Thyroid gland (tissue), 4 donors: ENCODE results near the gene RPL18. TPM values are rescaled to one million over a fixed set of nuclear protein-coding genes. Genes with fewer than 3 reads are reported as not detected.
A peak's percentile ranks its signal among the peaks of the same experiment; 100 is the strongest.

ENCODE experiments used
- DNase-seq, 2 donors: peaks; one replicate each; pipeline ENCODE4 v3.0.0-alpha.2; 2019
- H3K27ac ChIP-seq, 3 donors: fragments of 200-600 bp; sonication (generic); 1 replicate in 2 of 3; 2 replicates in 1 of 3; pipeline ENCODE4 v1.5.1; 2016 to 2019; ENCODE audit warnings: mild to moderate bottlenecking in 1 of 3, moderate library complexity in 1 of 3
- H3K27me3 ChIP-seq: fragments of 200-600 bp; sonication (generic); one replicate; pipeline ENCODE4 v1.5.1; 2019
- H3K36me3 ChIP-seq, 2 donors: fragments of 200-600 bp; sonication (generic); one replicate each; pipeline ENCODE4 v1.5.1; 2016 to 2019
- H3K4me1 ChIP-seq, 2 donors: fragments of 200-600 bp; sonication (generic); one replicate each; pipeline ENCODE4 v1.5.1; 2017 to 2019
- H3K4me3 ChIP-seq, 3 donors: fragments of 200-600 bp; sonication (generic); replicated peaks in 1 of 3; 1 replicate in 2 of 3; 2 replicates in 1 of 3; pipeline ENCODE4 v1.5.1; 2016; ENCODE audit warnings: mild to moderate bottlenecking in 1 of 3
- H3K9me3 ChIP-seq: fragments of 200-600 bp; sonication (generic); one replicate; pipeline ENCODE4 v1.5.1; 2017
- POLR2A ChIP-seq, 2 donors: fragments of 450-650 bp; IDR thresholded peaks; one replicate each; pipeline ENCODE4 v1.6.1; 2017; ENCODE audit warnings: antibody characterized with exemption in 2 of 2, mild to moderate bottlenecking in 2 of 2, moderate library complexity in 1 of 2
- WGBS, 2 donors: methylation state at CpG; one replicate each; pipeline ENCODE4 v1.1.5; 2017; 5-methylcytosine and 5-hydroxymethylcytosine counted together
- intact Hi-C: fragments of 100-400 bp; cut with DNase I; formaldehyde crosslinking; loops from one replicate; pipeline ENCODE4 v1.15.1; 2023
- total RNA-seq, 4 donors: library from RNA; depleted of rRNA; stranded (reverse); fragments of >200 nt; gene quantifications; one replicate each; pipeline ENCODE4 v1.2.3, GENCODE V29; 2016
- TF ChIP-seq, protein P1 (sequence below), 6 experiments: fragments of 200-600 bp in 3 of 6; fragments of 450-650 bp in 3 of 6; sonication (generic) in 3 of 6; IDR thresholded peaks; one replicate each; pipeline ENCODE4 v1.5.1; 2016 to 2019; ENCODE audit warnings: antibody characterized with exemption in 6 of 6, mild to moderate bottlenecking in 2 of 6, inconsistent platforms in 1 of 6, moderate library complexity in 1 of 6

Gene RPL18
- total RNA-seq, 4 donors from 2014 or later = 1,845 to 2,426 (median 1,951) TPM

DNA sequence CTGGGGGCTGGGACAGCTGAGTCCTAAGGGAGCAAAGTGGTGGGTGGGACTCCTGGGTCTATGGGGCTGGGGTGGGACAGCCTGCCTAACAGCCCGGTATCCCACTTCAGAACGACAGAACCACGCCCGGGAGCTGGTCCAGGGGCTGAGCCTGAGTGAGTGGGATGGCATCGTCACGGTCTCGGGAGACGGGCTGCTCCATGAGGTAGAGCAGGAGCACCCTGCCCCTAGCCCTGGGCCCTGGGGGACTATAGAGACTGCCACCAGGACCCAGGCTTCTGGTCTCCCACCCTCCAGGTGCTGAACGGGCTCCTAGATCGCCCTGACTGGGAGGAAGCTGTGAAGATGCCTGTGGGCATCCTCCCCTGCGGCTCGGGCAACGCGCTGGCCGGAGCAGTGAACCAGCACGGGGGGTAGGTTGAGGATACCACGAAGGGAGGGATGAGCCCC lies 8.9 kb upstream of the RPL18 start:
- WGBS, 2 donors = 85 to 94% methylated on average over 11 to 15 of the region's 17 CpGs
- peaks cover 4 to 5% of the 10 kb centered on the region in 2 donors for H3K36me3 ChIP-seq

DNA sequence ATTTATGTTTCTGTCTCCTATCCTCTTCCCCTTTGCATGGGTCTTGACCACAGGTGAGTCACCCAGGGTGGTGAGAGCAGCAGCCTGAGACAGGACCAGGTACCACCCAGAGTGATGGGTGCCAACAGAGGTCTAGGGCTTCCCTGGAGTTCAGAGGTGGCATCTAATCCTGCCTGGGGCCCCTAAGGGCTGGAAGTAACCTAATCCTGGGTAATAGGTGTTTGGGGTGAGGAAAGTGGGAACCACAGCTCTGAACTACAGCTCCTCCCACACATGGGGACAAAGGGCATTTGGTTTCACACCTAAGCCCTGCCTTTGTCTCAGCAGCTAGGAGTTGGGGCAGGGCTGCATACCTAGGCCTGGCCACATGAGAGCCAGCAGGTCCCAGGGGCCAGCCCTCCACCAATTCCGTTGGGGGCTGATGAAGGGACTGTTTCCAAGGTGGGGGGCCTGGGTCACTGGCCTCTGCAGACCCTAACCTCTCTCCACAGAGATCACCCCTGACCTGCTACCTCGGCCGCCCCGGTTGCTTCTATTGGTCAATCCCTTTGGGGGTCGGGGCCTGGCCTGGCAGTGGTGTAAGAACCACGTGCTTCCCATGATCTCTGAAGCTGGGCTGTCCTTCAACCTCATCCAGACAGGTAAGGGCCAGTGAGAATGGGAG lies 8.4 kb upstream of the RPL18 start:
- H3K27me3 ChIP-seq = no peaks in the 10 kb centered on the region
- H3K4me3 ChIP-seq = no peak overlapping the region
- H3K36me3 ChIP-seq = peaks cover 4 to 5% of the 10 kb centered on the region in 2 donors
- H3K27ac ChIP-seq = no peak overlapping the region
- intact Hi-C loops = no loop called here
- H3K4me1 ChIP-seq = peaks cover 13 to 31% of the 10 kb centered on the region in 2 donors
- TF ChIP-seq, protein P1, sequence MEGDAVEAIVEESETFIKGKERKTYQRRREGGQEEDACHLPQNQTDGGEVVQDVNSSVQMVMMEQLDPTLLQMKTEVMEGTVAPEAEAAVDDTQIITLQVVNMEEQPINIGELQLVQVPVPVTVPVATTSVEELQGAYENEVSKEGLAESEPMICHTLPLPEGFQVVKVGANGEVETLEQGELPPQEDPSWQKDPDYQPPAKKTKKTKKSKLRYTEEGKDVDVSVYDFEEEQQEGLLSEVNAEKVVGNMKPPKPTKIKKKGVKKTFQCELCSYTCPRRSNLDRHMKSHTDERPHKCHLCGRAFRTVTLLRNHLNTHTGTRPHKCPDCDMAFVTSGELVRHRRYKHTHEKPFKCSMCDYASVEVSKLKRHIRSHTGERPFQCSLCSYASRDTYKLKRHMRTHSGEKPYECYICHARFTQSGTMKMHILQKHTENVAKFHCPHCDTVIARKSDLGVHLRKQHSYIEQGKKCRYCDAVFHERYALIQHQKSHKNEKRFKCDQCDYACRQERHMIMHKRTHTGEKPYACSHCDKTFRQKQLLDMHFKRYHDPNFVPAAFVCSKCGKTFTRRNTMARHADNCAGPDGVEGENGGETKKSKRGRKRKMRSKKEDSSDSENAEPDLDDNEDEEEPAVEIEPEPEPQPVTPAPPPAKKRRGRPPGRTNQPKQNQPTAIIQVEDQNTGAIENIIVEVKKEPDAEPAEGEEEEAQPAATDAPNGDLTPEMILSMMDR (IDR thresholded peaks at IDR 0.05) = no peak
- TF ChIP-seq POLR2A (IDR thresholded peaks at IDR 0.05) = no peak
- H3K9me3 ChIP-seq = no peaks in the 10 kb centered on the region
- DNase-seq = no peak
- 61 to 88% methylated on average over 2 to 5 of the region's 6 CpGs for WGBS, 2 donors

More for the DNA sequence above, 8.9 kb upstream of the RPL18 start:
- H3K27ac ChIP-seq = no peak overlapping the region
- no peak for DNase-seq
- no peaks in the 10 kb centered on the region for H3K9me3 ChIP-seq
- TF ChIP-seq POLR2A (IDR thresholded peaks at IDR 0.05) = no peak
- TF ChIP-seq, protein P1 (IDR thresholded peaks at IDR 0.05) = no peak
- no peaks in the 10 kb centered on the region for H3K27me3 ChIP-seq
- peaks cover 18 to 36% of the 10 kb centered on the region in 2 donors for H3K4me1 ChIP-seq
- intact Hi-C loops = no loop called here
- no peak overlapping the region for H3K4me3 ChIP-seq

DNA sequence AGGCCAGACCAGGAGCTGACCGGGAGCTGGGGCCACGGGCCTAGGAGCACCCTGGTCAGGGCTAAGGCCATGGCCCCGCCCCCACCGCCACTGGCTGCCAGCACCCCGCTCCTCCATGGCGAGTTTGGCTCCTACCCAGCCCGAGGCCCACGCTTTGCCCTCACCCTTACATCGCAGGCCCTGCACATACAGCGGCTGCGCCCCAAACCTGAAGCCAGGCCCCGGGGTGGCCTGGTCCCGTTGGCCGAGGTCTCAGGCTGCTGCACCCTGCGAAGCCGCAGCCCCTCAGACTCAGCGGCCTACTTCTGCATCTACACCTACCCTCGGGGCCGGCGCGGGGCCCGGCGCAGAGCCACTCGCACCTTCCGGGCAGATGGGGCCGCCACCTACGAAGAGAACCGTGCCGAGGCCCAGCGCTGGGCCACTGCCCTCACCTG lies 6.9 kb upstream of the RPL18 start:
- TF ChIP-seq, protein P1 (IDR thresholded peaks at IDR 0.05) = no peak
- no peak for TF ChIP-seq POLR2A (IDR thresholded peaks at IDR 0.05)
- DNase-seq = no peak
- Histone ChIP-seq H3K4me1 (peaks cover 13 to 21% of the 10 kb centered on the region in 2 donors), H3K36me3 (peaks cover 4 to 5% of the 10 kb centered on the region in 2 donors), H3K9me3 (no peaks in the 10 kb centered on the region), H3K27me3 (no peaks in the 10 kb centered on the region), H3K27ac (no peak overlapping the region), H3K4me3 (no peak overlapping the region)
- intact Hi-C loops = no loop called here
- 94 to 95% methylated on average over 9 to 27 of the region's 30 CpGs for WGBS, 2 donors

DNA sequence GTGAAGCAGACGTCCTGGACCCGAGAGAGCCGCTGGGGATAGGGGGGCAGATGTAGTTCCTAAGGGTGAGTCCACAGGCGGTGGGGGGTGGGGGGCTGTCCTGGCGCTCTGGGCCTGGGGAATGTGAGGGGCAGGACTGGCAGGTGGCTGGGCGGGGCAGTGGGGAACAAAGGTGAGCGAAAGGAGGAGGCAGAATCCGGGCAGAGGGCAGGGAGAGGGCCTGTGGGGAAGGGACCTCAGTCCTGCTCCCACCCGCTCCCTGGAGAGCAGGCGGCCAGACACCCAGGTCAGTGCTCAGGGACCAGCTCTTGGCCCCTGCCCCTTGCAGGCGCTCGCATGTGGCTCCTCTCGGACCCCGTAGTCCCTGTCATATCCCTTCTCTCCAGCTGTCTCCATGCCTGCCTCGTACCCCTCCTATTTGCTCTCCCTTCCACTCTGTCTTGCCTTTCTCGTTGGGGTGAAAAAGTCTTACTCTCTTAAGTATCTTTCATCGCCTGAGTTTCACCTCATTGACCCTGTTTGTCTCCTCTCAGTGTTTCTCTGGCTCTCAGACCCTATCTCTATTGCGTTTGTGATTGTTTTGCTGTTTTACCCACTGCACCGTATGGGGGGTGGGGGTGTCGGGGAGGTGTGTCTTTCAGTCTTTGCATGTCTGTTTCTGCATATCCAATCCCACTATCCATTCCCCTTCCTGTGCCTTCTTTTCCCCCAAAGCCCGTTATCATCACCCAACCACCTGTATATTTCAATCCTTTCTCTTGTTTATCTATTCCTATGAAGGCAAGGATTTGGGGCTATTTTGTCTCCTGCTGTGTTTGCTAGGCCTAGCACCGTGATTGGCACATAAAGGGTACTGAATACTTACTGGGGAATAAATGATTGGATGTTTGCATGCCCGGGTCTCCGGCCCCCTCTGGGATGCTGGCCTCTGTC lies 6.1 kb upstream of the RPL18 start:
- peaks cover 4 to 5% of the 10 kb centered on the region in 2 donors for H3K36me3 ChIP-seq

More for the DNA sequence above, 6.1 kb upstream of the RPL18 start:
- WGBS, 2 donors = 50 to 55% methylated on average over 23 to 24 of the region's 24 CpGs
- peaks cover 15 to 24% of the 10 kb centered on the region in 2 donors for H3K4me1 ChIP-seq
- intact Hi-C loops = no loop called here
- H3K4me3 ChIP-seq = peak overlapping the region in 1 of 3 donors; percentile 37
- H3K27ac ChIP-seq = peak overlapping the region; percentile 73 to 81 (median 81)
- peak; percentile 24 to 34 for DNase-seq
- no peak for TF ChIP-seq POLR2A (IDR thresholded peaks at IDR 0.05)
- TF ChIP-seq, protein P1 (IDR thresholded peaks at IDR 0.05) = no peak
- no peaks in the 10 kb centered on the region for H3K27me3 ChIP-seq
- no peaks in the 10 kb centered on the region for H3K9me3 ChIP-seq
